ENCODE measurements around the gene MS4A10. TPM values are rescaled to one million over a fixed set of nuclear protein-coding genes. Genes with fewer than 3 reads are reported as not detected.

MS4A10 gene
- polyA plus RNA-seq, 1 donor from 2014 or later = not detected

Other genes starting within 250 kb of the MS4A10 start
- gene MS4A8, start 85.7 kb upstream of the MS4A10 start, polyA plus RNA-seq = not detected in 2 replicates
- not detected in 2 replicates for gene MS4A18, start 60.6 kb upstream of the MS4A10 start, polyA plus RNA-seq
- gene MS4A15, start 28.5 kb upstream of the MS4A10 start, polyA plus RNA-seq = not detected in 2 replicates
- 0.16 and 1.3 TPM in 2 replicates for gene CCDC86, start 56.8 kb downstream of the MS4A10 start, polyA plus RNA-seq
- 0.16 and 0.51 TPM in 2 replicates for gene PTGDR2, start 70.6 kb downstream of the MS4A10 start, polyA plus RNA-seq
- 0.62 and 1.5 TPM in 2 replicates for gene ZP1, start 82.2 kb downstream of the MS4A10 start, polyA plus RNA-seq
- 71.3 and 99.4 TPM in 2 replicates for gene PRPF19, start 121.3 kb downstream of the MS4A10 start, polyA plus RNA-seq
- 1.8 and 4.6 TPM in 2 replicates for gene TMEM109, start 128.8 kb downstream of the MS4A10 start, polyA plus RNA-seq
- gene TMEM132A, start 139.1 kb downstream of the MS4A10 start, polyA plus RNA-seq = 215 and 280 TPM in 2 replicates
- not detected in 2 replicates for gene SLC15A3, start 166.8 kb downstream of the MS4A10 start, polyA plus RNA-seq
- gene CD6, start 186.3 kb downstream of the MS4A10 start, polyA plus RNA-seq = not detected in 2 replicates

Measured in neural cell (in vitro differentiated cells).